HG02763 (cell line): ENCODE measurements around the gene RARA.
"Not testable (repeated sequence)": the region's sequence is repeated elsewhere in the genome, so short reads cannot be mapped to it uniquely, and the experiment has no call there.

Experiments
- ATAC-seq: cut with Tn5 transposase; IDR thresholded peaks from one replicate; pipeline ENCODE4 v1.9.1; 2021; ENCODE audit warnings: mild to moderate bottlenecking, moderate library complexity; ENCODE audit not compliant: unreplicated experiment

RARA gene

DNA sequence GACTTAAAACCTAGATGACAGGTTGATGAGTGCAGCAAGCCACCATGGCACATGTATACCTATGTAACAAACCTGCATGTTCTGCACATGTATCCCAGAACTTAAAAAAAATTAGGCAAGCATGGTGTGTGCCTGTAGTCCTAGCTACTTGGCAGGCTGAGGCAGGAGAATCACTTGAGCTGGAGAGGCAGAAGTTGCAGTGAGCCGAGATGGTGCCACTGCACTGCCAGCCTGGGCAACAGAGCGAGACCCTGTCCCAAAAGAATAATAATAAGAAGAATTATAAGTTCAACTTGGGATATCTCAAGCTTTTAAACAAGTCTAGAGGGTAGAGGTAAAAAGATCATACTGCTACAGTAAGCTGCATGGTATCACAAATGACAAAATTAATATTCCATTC lies 11.5 kb upstream of the RARA start:
- no peak for ATAC-seq

DNA sequence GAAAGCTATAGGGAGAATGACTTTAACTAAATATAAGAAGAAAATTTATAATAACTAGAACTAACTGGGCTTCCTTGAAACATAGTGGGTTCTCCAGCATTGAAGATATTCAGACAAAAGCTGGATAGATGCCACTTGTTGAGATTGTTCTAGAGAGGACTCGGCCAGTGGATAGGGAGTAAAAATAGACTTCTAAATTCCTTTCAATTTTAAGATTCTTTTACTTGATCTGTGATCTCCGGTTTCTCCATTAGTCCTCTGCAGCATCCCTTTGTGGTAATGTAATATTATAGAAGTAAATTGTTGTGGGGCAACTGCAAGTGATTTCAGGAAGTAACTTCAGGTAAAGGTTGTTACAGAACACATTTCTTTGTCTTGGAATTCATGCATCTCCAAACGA lies 10.3 kb upstream of the RARA start:
- ATAC-seq = no peak

DNA sequence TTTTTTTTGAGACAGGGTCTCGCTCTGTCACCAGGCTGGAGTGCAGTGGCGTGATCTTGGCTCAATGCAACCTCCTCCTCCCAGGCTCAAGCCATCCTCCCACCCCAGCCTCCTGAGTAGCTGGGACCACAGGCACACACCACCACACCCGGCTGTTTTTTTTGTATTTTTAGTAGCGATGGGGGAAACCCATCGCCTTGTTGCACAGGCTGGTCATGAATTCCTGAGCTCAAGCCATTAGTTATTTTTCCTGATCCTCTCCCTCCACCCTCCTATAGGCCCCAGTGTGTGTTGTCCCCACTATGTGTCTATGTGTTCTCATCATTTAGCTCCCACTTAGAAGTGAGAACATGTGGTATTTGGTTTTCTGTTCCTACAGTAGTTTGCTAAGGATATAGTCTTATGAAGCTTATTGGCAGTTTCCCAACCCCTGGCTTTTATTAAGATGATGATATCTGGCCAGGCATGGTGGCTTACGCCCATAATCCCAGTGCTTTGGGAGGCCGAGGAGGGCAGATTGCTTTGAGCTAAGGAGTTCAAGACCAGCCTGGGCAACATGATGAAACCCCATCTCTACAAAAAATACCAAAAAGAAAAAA lies 9.7 kb upstream of the RARA start:
- ATAC-seq = not testable (repeated sequence)

DNA sequence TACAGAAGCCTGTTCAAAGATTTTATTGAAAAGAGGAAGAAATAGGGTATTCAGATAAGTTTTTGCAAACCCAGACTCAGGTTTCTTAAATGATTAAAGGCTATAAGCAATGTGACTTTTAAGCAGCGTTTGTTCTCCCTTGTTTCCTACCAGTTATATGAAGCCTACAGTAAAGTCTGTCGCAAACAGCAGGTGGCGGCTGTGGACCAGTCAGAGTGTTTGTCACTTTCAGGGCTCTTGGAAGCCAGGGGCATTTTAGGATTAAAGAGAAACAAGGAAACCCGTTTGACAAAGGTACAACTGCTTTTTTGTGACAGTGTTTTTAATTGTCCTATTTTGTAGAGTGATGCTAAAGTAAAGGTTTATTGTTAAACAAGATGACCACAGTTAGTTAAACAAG lies 7.7 kb upstream of the RARA start:
- ATAC-seq = no peak

DNA sequence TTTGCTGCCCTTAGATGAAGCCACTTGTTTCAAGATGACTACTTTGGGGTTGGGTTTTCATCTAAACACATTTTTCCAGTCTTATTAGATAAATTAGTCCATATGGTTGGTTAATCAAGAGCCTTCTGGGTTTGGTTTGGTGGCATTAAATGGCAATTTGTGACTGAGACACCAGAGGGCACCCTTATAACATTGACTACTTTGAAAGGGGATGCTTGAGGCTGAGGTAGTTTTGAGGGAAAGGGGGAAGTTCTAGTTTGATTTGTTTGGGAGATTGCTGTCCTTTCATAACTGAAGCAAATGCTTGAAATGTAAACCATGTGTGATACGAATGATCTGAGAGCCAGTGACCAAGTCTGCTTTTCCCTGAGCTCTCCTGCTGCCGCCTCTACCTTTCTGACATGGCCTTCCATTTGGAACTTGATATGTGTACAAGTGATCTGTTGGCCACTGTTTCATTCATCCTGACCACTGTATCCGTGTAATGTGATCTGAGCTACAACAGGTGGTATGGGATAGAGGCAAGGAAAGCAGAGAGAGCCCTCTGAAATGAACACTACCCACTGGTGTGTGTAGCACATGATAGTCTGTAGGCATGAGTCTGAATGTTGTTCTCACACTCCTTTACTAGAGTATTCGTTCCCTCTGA lies 5.8 kb upstream of the RARA start:
- no peak for ATAC-seq

DNA sequence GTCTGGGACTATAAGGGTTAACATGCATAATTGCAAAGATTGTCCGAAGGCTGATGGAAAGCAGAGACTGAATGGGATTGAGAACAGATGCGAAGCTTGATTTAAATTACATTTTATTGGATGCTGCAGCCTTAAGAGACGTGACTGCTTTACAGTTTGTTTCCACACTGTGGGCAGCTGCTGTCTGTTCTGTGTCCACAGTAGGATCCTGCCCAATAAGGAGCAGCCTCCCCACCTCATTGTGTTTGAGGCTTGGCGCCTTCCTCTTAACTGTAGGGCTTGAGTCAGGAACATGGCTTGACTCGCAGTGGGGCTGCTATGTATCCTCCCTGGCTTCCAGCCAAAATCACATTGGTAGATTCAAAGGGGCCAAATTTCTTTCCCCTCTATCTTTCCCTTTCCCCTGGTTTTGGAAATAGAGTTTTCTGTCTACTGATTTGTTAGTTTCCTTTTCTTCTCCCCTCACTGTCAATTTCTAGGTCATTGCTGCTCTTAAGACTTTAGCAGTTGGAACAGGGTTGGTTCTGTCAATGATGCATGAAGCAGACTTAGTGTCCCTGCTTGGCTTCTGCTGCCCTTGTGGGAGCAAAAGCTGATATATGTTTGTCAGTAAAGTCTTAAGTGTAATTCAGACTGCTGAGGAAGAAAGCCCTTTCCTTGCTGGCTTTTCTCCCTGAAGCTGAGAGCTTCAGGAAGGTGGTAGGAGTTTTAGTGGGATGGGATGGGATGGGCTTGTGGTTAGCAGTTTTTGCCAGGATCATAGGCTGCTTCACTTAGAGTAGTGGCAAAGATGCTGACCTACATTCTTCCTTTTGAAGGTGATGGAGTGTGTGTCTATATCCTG lies 5.0 kb upstream of the RARA start:
- no peak for ATAC-seq

DNA sequence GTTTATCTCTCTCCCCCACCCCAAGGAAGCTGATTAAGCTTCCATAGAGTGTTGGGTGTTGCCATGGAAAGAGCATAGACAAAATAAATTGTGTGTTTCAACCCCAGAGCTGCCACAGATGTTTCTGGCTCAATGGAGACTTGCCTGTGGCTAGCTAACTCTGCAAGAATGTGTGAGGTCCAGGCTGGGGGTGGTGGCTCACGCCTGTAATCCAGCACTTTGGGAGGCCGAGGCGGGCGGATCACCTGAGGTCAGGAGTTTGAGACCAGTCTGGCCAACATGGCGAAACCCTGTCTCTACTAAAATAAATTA lies 4.5 kb upstream of the RARA start:
- ATAC-seq = not testable (repeated sequence)

DNA sequence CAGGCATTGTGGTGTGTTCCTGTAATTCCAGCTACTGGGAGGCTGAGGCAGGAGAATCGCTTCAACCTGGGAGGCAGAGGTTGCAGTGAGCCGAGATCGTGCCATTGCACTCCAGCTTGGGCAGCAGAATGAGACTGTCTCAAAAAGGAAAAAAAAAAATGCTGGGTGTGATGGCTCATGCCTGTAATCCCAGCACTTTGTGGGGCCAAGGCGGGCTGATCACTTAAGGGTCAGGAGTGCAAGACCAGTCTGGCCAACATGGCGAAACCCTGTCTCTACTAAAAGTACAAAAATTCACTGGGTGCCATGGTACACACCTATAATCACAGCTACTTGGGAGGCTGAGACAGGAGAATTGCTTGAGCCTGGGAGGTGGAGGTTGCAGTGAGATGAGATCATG lies 4.1 kb upstream of the RARA start:
- ATAC-seq = not testable (repeated sequence)

DNA sequence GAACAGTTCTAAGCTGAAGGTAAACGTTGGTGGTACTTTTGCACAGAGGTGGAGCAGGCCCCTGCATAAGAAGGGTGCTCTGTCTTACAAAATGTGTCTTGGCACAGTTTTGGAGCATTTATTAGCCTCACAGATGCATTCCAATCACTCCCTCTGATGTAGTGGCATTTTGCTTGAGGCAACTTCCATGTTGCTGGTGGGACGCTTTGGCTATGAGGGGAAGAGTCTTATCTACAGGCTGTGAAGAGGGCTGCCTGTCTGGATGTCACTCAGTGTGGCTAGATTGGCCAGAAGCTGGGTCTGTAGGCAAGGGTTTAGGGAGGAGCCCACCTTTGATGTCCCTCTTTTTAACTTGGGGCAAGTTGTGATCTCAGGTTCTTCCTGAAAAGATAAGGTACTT lies 2.6 kb upstream of the RARA start:
- no peak for ATAC-seq

DNA sequence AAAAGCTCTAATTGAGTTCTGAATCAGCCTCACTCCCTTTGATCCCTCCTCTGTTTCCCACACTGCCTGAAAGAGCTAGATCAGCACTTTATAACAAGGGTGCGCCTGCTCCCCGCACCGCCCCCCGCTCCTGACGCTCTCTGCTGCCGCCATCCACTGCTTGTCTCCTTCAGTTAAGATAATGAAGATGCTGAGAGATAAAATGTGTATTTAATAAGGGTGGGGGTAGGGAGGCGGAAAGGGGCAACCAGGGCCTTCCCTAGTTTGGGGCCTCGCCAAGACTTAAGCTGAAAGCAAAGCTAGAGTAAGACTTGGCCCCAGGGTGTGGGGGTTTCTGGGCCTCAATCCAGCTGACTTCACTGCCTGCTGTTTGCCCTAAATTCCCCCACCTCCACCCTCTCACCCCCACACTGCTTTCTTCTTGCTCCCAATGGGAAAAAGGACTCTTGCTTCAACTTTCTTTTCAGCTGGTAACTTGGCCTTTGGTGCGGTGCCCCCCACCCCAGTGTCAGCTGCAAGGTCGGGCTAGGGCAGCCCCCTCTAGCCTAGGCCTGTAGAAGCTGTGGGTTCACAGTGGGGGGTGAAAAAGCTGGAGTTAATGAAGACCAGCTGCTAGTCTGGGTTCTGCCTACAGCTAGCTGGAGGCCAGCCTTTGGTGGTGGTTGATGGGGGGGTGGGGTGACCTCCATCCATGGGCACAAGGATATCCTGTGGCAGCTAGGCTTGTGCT lies 1.8 kb upstream of the RARA start:
- no peak for ATAC-seq

DNA sequence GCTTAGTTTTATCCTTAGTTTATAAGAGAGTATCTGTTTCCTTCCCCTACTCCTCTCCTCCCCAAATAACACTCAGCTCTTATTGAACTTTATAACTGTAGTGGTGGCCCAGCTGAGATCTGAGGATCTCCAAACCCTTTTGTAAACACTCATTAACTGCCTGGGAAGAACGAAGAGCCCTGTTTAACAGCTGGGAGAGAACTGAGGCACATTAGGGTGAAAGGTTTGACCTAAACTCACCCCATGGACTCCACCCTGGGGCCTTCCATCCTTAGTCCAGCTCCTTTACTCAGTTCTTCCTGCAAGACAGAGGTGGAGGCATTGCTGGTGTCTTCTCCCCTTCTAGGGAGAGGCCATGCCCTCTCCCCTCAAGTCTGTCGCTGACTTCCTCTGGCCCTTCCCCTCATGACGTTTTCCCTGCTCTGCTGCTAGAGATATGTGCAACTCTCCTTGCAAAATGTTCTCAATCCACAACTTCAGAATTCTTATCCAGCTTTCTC lies 1.2 kb upstream of the RARA start:
- ATAC-seq = no peak

DNA sequence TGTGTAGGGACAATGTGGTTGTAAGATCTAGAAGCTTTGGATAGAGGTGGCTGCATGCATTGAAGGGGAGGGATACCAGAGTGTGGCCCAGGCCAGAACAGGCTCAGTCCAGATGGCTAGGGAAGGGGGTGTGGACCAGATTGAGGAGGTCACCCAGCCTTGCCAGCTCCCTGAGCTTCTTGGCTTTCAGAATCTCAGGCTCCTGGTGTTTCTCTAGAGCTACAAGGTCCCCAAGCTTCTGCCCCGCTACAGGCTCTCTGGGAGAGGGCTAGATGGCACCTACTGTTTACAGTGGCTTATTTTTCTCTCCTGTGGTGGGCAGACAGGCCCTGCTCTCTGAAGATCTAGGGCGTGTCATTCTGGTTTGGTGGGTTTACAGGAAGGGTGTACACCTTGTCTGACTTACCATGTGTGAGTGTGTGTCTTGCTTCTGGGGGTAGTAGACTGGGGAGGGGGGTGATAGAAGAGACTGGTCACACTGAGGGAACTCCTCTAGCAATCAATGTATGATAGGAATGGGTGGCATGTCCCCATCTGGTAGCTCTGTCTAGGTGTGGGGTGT lies 1.1 kb downstream of the RARA start:
- ATAC-seq = no peak

DNA sequence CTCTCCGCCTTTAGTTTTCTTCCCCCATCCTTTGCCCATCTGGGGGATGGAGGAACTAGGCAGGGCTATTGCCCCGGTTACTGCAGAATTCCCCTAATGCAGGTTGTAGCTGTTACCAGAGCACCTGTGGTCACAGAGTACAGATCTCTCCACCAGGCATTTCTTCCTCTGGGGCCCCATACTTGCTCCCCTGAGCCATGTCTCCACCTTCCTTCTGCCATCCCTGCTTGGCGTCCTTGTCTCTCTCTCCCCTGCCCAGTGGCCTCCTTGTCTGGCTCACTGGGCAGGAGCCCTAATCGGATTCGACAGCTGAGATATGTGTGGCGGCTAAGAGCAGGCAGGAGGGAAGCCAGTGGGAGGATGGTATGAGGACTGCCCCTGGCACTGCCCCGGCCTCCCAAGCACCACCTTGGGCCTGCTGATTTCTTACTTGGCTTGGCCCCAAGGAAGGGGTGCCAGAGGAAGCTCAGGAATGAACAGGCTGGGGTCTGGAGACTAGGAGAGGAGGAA lies 2.0 kb downstream of the RARA start:
- no peak for ATAC-seq

DNA sequence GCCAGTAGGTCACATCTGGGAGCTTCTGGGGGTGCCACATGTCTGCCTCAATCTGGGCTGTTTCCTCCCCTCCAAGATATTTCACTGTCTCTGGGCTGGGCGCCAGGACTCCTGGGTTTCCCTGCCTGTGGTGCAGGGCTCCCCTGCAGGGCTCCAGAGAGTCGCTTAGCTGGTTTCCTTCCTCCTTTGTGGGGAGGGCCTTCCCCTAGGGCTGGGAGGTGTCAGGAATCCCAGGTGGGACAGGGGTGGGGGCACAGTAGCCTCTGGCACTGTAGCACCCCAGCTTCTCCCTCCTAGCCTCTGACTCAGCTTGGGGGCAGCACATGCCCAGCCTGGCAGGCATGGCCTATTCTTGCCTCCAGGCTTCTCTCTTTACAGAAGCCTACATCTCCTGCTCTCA lies 2.6 kb downstream of the RARA start:
- ATAC-seq = no peak

DNA sequence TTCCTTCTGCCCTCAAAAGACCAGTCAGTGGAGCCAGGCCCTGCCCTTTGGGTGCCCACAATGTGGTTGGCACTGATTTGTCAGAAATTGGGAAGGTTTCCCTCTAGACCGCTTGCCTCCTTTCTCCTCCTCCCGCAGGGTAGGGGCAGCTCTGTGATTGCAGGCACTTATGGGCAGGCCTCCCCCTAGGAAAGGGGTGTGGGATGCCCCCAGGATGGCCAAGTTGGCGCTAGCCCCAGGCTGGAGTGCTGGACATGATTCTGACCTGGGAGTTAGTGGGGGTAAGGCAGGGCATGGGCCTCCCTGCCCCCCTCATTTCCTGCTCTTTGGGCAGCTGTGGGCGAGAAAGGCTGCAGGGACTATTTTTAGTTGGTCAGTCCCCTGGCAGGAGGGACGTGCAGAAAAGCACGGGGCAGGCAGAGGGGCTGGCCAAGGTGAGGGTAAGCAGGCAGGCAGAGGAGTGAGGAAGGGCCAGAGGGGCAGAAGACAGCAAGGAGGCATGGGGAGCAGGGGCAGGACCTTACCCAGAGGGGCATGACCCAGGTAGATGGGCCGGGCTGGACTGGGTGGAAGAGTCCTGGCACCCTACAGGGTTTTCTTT lies 3.3 kb downstream of the RARA start:
- no peak for ATAC-seq

DNA sequence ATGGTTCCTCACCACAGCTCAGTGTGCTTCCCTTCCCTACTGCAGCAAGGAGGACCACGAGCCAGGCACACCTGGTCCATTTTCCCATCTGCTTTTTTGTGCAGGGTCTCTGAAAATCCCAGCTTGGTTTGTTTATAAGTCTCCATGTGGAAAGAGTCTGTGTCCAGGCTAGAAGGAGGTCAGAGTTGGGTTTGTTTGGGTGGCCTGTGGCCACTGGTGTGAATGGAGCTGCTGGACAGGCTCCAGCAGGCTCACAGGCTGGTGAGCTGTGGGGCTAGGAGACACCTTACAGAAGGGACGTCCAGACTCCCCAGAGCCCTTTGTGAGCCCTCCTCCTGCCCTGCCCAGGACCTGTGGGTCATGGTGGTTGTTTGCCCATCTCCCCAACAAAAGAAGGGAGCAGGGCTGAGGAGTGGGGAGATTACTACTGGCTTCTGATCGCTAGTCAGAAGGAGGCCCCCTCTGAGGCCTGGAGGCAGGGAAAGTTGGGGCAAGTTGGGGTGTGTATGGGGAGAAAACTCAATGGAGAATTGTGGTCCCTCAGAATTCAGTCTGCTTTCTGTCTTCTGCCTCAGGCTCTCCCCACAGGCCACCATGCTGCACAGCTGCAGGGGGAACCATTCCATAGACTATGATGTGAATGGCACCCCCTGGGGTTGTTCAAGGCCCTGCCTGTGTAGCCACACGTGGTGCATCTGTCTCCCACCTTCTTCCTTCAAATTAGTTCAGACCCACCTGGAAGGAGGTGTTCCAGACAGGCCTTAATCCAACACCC lies 4.1 kb downstream of the RARA start:
- no peak for ATAC-seq

DNA sequence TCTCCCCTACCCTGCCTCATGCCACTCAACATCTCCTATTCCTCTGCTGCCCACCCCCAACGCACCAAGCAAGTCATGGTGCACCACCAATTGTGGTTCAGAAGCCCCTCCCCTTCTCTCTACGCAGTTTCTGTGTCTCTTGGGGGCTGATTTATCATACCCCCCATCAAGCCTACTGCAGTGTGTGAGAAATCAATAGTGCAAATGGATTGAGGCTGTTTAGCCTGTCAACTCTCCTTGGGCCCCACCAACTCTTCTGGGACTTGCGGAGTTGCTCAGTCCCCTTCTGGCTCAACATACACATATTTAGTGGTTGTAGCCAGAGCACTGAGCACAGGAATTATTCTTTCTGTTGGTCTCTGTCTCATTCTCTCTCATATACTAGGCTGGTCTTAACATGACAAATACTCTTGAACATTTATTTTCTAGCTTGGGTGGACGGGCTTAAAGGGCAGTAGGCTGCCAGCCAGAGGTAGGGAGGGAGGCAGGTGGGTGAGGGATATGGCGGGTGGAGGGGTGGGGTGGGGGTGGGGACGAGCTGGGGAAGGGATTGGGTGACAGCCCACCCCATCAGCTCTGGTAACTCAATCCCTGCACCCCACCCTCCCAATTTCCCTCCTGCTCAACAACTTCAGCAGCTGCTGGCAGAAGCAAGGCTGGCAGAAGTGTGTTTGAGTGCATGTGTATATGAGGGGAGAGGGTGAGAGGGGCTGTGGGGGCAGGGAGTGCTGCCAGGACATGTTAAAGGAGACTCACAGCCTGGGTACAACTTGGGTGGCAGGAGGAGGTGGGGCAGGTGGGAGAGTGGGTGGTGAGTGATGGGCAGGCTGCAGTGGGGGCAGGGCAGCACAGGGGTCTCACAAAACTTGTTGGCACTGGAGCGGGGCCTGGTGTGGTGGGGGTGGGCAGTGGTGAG lies 4.9 kb downstream of the RARA start:
- no peak for ATAC-seq

DNA sequence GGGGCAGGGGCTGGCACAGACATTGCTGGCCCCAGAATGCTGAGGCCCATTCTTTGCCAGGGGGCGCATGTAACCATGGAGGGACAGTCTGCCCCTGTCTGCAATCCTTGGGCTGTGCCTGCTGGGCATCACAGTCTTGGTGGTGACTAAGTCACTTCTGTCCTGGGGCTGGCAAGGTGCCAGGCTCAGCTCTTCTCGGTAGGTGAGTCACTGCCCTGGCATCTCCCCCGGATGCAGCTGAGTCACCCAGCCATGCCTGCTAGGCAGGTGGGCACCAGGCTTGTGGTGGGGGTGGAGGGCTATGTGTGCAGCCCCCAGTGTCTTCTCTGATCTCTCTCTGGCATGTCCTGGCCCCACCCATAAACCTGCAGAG lies 5.6 kb downstream of the RARA start:
- no peak for ATAC-seq

DNA sequence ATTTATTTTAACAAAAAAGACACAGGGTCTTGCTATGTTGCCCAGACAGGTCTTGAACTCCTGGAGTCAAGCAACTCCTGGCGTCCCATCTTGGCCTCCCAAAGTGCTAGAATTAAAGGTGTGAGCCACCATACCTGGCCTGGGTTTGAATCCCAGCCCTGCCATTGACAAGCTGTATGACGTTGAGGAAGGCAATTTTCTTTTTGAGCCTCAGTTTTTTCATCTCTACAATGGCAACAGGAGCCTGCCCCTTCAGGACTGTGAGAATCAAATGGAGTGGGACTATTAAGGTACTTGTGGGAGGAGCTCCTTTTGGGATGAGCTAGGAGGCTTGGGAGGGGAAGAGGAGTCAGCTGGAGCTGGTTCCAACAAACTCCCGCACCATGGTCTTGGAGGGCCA lies 6.2 kb downstream of the RARA start:
- ATAC-seq = no peak
